Measurements from ENCODE around the gene PRRG3.
"Not testable (repeated sequence)": the region's sequence is repeated elsewhere in the genome, so short reads cannot be mapped to it uniquely, and the experiment has no call there.

Gene PRRG3

DNA sequence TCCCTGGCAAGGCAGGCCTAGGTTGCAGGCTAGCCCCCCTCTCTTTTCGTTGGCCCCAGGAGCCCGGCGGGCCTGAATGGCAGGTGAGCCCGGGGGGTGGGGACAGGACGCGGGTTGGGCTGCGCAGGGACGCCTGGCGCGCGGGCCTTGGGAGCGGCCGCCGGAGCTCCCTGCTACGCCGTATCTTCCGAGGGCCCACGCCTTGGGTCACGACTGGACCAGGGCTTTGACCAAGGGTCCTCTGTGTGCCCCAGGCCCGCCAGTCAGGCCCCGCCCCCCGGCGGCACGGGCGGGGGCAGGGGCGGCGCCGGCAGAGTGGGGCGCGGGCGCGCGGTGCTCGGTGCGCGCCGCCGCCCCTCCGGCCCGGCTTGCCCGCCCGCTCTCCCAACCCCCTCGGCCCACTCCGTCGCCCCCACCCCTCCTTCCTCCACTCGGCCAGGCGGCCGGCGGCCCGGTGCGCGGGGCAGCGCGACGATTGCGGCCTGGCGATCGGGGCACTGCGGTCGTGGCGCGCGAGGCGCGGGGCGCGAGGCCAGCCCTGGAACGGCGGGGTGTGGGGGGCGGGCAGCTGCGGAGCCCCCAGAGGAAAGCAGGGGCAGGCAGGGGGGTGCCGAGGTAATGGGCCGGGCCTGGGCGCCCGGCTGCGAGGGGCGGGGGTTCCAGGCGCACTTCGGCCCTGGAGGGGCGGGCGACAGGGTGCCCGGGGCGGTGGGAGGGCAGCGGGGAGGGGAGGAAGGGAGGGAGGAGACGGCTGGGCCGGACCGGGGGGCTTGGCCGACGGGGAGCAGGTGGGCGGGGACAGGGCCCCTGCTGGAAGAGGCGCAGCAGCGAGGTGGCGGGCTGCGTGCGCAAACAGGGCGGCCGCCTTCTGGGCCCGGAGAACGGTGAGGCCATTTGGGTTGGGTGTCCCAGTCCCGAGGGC is at the start of gene PRRG3:
Gene PRRG3, plus strand, starts transcription at position 798 of the 922 bp plus-strand sequence. CDS start 3,357 bp downstream, outside the sequence.
- in situ Hi-C loops (cut with MboI; ENCODE audit: low sequenced_read_pairs) = no loop called here

DNA sequence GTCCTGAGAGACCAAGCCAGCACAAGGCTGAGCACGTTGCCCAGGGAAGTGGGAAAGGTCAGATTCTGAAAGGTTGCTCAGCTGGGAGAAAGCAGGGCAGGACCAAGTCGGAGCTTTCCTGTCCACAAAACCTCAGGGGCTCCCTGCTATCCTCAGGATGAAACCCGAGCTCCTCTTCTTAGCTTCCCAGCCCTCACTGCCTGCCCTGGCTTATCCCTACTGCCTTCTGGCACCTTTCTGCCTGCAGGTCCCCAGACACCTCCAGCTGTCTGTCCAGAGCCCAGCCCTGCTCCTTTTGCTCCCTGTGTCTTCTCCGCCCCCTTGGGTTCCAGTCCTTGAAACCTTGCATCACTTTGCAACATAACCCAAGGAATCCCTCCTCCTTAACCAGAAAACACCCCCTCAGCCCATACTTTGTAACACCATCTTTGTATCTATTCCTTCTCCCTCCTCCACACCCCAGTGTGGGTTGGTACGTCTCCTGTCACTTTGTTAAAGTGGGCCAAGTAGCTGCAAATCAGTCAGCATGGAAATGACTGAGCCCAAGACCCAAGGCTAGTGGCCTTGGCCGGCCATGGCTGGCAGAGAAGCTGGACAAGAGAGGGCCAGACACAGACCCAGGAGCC is 20.0 kb upstream of the PRRG3 start:
- in situ Hi-C loops (cut with MboI; ENCODE audit: low sequenced_read_pairs) = no loop called here

DNA sequence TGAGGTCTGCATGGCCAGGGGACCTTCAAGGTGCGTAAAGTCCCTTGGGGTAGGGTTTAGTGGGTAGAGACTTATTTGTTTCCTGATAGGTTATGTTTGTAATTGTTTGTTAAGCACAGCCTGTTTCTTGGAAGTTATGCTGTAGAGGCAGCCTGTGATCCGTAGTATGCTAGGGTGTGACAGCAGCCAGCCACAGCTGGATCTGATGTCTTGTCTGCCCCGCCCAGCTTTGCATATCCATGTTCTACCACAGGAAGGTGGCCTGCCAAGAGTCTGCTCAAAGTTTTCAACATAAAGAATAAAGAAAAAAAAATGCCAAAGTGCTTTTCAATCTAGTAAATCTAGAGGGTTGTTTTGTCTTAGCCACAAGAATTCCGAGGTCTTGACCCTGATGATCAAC is 19.1 kb upstream of the PRRG3 start:
- in situ Hi-C loops (cut with MboI; ENCODE audit: low sequenced_read_pairs) = no loop called here

DNA sequence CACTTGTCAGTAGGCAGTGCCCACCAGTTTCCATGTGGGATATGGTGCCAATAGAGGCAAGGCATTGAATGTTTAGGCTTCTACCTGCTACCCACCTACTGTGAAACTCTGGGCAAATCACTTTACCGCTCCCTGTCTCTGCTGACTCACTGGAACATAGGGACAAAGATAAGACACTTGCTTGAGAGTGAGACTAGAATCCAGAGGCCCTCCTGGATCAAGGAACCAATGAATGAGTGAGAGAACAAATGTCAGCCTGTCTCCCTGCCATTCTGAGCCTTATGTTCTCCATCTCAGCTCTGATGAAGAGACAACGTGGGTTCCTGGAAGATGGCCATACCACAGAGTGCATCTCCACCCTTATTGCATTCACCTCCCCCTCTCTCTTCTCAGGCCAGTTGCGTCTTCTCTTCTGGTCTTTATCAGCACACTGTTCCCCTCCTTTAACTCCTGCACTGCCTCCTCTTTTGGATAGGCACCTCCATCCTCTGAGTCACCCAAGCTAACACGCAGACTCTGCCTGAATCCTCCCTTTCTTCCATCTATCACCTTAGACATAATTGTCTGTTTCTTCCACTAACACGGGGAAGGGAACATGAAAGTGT is 15.4 kb upstream of the PRRG3 start:
- in situ Hi-C loops (cut with MboI; ENCODE audit: low sequenced_read_pairs) = no loop called here

DNA sequence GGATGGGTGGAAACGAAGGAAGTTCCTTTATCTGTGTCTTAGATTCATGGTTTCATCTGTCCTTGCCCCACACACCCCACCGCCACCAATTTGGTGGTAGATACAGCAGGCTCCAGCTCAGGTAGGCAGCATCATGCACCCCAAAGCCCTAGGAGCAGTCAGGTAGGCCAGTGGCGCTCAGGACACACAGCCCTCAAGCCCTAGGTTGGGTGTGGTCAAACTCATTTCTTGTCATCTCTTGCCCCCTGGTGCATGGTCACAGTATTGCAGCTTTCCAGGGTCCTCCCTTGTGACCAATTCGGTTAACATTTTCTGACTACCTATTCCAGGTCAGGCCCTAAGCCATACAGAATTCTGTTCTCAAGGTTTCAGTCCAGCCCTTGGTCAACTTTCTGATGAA is 14.5 kb upstream of the PRRG3 start:
- in situ Hi-C loops (cut with MboI; ENCODE audit: low sequenced_read_pairs) = no loop called here

DNA sequence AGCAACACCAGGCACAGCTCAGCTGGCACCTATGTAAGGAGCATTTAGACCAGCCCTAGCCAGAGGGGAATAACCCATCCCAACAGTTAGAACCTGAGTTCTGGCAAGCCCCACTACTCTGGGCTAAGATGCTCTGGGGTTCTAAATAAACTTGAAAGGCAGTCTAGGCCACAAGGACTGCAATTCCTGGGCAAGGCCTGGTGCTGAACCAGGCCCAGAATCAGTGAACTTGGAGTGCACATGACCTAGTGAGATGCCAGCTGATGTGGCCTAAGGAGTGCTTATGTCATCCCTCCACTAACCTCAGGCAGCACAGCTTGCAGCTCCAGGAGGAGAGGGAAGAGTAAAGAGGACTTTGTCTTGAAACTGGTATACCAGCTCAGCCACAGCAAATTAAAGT is 7.6 kb upstream of the PRRG3 start:
- in situ Hi-C loops (cut with MboI; ENCODE audit: low sequenced_read_pairs) = no loop called here

DNA sequence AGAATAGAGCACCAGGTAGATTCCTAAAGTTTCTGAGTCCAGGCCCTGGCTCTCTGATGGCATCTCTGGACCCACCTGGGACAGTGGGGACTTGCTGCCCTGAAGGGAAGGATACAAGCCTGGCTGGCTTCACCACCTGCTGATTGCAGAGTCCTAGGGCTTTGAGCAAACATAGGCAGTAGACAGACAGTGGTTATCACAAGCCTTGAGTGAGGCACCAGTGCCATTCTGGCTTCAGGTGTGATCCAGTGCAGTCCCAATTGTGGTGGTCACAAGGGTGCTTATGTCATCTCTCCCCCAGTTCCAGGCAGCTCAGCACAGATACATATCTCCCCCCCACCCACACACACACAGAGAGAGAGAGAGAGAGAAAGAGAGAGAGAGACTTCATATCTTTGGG is 6.6 kb upstream of the PRRG3 start:
- in situ Hi-C loops (cut with MboI; ENCODE audit: low sequenced_read_pairs) = no loop called here

DNA sequence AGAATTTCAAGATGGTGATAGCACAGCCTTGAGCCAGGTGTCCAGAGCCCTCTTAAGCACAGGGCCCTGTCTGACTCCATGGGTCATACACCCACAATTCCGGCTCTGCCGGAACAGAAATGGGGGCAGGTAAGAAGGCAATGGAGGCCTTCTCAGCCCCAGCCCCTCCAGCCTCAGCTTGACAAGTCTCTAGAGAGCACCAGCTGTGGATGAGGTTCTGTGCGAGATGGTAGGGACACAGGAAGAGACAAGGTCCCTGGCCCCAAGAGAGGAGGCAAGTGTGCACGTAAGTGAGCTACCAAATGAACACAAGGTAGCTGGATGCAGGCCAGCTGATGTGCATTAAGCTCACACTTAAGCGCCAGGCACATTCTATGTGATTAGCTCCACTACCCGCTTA is 2.4 kb upstream of the PRRG3 start:
- in situ Hi-C loops (cut with MboI; ENCODE audit: low sequenced_read_pairs) = no loop called here

DNA sequence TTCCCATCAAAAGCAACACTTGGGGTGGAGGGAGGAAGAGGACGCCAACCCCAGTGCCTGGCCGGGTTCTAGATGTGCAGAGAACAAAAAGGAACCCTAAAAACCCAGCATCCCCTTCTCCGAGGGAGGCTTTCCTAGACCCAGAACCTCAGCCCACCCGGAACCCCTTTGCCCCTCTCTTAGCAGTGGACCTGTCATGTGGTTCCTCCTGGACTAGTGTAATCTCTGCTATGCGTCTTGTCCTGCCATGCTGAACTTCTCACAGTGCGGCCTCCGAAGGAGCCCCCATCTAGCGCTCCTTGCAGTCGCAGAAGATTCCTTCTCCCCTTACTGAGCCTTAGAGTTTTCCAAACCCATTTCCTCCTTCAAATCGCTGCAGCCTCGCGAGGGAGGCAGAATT is 1.1 kb upstream of the PRRG3 start:
- in situ Hi-C loops (cut with MboI; ENCODE audit: low sequenced_read_pairs) = no loop called here

DNA sequence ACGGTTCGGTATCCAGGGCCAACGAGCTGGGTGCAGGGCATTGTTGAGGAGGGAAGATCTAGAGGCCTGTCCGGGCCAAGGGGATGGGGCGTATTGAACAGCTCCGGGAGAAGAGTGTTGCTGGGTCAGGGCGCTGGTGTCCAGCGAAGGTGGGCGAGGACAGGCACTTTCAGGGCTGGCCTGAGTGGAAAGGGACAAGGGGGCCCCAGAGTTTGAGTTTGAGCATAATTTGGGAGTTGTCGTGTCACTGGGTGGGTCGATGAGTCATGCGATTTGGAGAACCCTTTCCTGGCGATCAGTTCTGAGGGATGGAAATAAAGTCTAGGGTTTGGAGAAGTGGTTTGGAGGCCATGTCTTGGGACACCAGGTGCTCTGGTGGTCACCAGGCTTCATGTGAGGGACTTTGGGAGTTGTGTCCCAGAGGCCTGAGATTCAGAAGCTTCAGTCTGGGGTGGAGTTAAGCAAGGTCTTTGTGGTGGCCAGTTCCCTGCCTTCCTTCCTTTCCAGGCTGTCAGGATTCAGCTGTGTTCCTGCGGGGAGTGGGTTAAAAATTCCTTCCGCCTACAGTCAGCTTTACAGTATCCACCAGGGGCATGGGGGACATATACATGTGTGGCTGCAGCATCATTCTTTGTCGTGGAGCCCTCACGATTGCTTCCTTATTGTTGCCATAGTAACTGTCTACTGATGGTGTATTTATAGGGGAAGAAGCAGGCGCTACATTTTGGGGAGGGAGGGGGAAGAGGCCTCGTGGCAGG is 504 bp downstream of the PRRG3 start:
- in situ Hi-C loops (cut with MboI; ENCODE audit: low sequenced_read_pairs) = no loop called here

DNA sequence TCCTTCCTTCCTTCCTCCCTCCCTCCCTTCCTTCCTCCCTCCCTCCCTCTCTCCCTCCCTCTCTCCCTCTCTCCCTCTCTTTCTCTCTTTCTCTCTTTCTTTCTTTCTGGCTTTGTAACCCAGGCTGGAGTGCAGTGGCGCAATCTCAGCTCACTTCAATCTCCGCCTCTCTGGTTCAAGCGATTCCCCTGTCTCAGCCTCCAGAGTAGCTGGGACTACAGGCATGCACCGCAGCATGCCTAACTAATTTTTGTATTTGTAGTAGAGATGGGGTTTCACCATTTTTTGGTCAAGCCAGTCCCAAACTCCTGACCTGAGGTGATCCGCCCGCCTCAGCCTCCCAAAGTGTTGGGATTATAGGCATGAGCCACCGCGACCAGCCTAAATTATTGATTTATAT is 1.8 kb downstream of the PRRG3 start:
- in situ Hi-C loops (cut with MboI; ENCODE audit: low sequenced_read_pairs) = not testable (repeated sequence)

DNA sequence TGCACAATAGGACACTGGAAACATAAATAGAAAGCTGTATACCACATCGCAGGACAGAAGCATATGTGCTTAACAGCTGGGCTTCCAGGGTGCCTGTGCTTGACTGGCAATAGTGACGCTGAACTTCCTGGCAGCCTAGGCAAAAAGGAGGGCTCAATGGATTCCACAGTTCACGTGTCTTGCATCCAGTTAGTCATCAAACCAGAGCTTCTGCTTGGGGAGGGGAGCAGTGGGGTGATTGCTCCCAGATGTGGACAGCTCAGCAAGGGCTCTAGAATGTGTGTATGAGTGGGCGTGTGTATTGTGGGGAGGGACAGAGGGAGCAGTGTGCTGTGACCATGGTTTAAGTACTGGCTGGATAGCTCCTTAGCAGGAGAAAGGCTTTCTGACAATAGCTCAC is 2.3 kb downstream of the PRRG3 start:
- in situ Hi-C loops (cut with MboI; ENCODE audit: low sequenced_read_pairs) = no loop called here

DNA sequence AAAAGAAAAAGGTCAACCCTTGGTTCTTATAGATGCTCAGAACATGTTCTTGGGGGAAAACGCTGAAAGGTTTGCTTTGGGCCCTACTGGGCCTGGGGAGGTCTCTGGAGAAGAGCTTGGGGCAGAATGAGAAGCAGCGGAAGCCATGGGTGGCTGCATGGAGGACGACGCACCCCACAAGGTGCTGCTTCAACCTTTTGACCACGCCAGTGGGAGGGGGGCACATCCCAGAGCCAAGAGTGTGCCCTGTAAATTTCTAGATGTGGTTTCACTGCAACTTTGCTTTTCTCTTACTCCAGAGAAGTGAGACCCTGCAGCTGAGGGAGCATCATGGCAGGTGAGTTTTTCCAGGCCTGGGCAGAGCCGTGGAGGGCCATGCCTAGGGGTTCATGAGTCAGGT is 3.2 kb downstream of the PRRG3 start:
- in situ Hi-C loops (cut with MboI; ENCODE audit: low sequenced_read_pairs) = no loop called here

DNA sequence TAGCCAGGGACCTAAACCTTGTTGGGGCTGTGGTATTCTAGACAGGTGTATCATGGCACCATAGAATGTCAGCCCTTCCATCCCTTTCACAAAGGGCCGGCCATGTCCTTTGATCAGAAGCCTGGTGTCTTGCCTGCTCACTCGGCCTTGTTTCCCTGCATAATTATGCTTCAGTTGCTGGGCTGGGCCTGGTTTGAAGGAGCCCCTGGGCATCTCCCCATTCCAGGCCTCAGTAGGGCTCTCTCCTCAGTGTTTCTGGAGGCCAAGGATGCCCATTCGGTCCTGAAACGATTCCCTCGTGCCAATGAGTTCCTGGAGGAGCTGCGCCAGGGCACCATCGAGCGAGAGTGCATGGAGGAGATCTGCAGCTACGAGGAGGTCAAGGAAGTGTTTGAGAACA is 4.5 kb downstream of the PRRG3 start:
- in situ Hi-C loops (cut with MboI; ENCODE audit: low sequenced_read_pairs) = no loop called here

DNA sequence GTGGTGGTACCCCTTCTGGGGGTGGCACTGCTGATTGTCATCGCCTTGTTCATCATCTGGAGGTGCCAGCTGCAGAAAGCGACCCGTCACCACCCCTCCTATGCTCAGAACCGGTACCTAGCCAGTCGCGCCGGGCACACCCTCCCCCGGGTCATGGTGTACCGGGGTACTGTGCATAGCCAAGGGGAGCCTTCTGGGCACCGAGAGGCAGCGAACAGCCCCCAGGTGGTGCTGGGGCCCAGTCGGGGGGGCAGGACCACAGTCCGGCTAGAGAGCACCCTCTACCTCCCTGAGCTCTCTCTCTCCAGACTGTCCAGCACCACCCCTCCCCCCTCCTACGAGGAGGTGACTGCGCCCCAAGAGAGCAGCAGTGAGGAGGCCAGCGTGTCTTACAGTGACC is 5.3 kb downstream of the PRRG3 start:
- in situ Hi-C loops (cut with MboI; ENCODE audit: low sequenced_read_pairs) = no loop called here

DNA sequence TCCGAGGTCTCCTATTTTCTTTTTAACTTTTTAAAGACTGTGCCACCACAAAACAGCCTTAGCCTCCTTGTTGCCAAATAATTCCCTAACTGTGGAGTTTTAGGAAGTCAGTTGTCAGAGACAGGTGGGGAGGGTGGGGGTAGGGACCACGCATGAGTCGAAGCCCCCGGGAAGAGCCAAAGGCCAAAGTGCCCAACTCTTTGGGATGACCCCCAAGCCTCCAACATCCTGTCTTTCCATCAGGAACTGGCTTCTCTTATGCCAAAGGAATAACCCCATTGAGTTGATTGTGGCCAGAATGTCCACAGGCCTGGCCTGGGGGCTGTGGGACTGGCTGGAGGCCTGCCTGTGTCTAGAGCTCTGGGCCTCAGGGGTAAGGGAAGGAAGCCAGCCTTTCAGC is 5.8 kb downstream of the PRRG3 start:
- in situ Hi-C loops (cut with MboI; ENCODE audit: low sequenced_read_pairs) = no loop called here

DNA sequence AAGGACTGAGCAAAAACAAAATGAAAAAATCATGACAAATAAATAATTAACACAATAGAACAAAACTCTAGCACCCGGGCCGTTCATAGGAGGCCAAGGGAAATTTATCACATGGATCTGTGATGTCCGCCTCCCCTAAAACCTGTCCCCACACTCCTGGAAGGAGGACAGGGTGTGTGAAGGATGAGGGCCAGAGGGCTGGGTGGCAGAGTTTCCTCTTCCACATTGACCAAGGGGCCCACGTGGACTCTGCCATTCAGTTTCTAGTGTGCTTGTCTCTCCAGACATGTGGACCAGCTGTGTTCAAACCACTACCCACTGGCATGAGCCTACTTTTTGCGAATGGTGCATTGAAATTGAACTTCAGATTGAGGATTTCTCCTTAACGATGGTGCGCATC is 6.3 kb downstream of the PRRG3 start:
- in situ Hi-C loops (cut with MboI; ENCODE audit: low sequenced_read_pairs) = no loop called here

DNA sequence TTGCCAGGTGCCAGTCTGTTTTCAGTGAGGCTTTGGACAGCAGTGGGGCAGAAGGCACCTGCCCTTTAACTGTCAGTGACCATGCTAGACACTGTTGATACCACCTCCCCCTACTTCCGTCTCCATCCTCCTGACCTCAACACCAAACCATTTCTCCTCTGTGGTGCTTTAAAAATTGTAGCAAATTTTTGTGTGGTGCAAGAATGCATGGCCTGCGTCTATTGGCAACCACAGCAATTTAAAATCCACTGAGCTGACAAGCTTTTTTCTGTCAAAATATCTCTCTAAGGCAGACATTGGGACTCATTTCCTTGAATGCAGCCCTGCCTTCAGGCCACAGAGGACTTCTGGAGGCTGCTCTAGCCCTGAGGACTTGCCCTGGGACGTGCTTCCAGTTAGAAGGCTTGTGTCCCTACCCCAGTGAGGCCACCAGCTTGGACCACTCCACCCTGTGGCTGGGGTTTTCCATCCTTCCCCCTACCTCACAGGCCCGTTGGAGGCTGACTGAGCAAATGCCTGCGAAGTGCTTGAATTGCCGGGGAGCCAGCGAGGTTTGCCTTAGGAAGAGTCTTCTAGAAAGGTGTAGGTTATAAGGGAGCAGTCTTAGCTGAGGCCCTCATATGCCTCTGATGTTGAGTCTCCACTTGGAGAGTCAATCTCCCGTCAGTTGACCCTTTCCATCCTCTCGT is 6.9 kb downstream of the PRRG3 start:
- in situ Hi-C loops (cut with MboI; ENCODE audit: low sequenced_read_pairs) = no loop called here

DNA sequence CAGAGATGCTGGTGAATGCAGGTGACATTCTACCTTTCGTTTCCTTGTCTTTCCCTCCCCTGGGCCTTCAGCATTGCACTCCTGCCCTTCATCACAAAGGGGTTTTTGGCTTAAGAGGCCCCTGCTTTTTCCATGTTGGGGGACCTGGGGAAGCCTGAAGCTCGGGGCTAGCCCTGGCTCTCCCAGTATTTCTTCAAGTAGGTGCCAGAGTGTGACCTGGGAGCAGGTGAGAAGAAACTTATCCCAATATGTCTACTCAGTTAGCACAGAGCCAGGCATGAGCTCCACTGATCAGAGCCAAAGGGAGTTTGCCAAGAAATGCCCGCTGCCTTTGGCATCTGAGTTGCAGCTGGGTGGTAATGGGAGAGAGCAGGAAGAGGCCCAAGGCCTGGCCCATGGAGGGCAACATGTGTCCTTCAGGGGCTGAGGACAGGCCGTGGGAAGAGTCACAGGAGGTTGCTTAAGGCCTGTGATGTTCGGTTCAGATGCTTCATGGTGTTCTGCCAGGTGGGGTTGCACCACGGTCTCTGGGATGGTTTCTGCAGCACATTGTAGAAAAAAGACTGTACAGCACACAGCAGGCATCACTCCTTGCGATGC is 7.6 kb downstream of the PRRG3 start:
- in situ Hi-C loops (cut with MboI; ENCODE audit: low sequenced_read_pairs) = no loop called here

DNA sequence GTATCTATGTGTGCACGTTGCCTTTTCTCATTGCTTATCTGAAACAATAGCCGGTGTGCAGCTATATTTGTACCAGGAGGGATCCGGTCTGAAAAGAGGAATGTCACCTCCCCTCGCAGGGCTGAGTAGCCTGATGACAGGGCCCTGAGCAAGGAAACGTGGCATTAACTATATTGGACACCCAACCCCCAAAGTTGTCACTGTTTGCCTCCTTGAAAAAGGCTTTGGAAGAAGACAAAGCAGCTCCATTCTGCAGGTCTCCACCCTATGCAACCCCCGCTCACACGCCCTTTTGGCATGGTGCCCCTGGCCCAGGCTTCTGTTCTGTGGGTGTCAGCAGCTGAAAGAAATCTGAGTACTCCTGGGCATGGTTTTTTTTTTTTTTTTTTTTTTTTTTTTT is 8.2 kb downstream of the PRRG3 start:
- in situ Hi-C loops (cut with MboI; ENCODE audit: low sequenced_read_pairs) = no loop called here

Measured in hTERT RPE-1 (cell line).